ENCODE data around the gene WLS. TPM values are rescaled to one million over a fixed set of nuclear protein-coding genes. Genes with fewer than 3 reads are reported as not detected.
"Not testable (repeated sequence)": the region's sequence is repeated elsewhere in the genome, so short reads cannot be mapped to it uniquely, and the experiment has no call there.

The WLS gene
- total and polyA plus RNA-seq, 4 donors, result 27.3 to 128 (median 71.7) TPM

DNA sequence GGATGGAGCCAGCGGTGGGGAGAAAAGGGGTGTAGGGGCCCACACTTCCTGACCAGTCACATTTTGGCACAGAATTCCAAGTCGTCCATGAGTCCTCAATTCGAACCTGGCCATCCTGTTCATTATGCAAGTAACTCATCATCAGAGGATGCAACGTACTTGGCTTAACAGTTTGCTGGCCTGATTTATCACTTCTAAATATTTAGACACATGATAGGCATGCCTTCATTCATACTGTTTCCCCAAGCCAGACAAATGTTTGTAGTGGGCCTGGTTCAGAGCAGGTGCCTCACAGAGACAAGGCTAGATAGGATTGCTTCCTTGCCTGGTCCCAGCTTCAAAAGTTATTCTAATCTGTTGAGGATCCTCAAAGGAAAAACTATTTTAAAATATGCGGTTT is 66.7 kb downstream of the WLS start:
- DNase-seq (no peak), ATAC-seq (ENCODE audit: insufficient read depth, low FRiP score) (no peak)
- Histone ChIP-seq H3K27me3 (ENCODE audit: control insufficient read depth in 3 of 3, insufficient read depth in 3 of 3, low read length in 2 of 3) (no peaks in the 10 kb centered on the region), H3K4me3 (no peak overlapping the region), H3K9me3 (ENCODE audit: control insufficient read depth in 4 of 4, insufficient read depth in 3 of 4, low read length in 3 of 4) (no peaks in the 10 kb centered on the region), H3K36me3 (ENCODE audit: control insufficient read depth in 4 of 4, insufficient read depth in 4 of 4, low read length in 4 of 4) (peaks cover 0 to 11% (median 6%) of the 10 kb centered on the region in 4 donors), H3K4me1 (ENCODE audit: control insufficient read depth in 5 of 5, insufficient read depth in 5 of 5, low read length in 5 of 5) (peaks cover 0 to 18% (median 0%) of the 10 kb centered on the region in 5 donors), H3K9ac (ENCODE audit: insufficient read depth in 1 of 2, low read length in 2 of 2) (no peak overlapping the region), H3K27ac (ENCODE audit: low read depth in 1 of 2, low read length in 1 of 2) (no peak overlapping the region)
- no peak for TF ChIP-seq CTCF (IDR thresholded peaks at IDR 0.05; ENCODE audit: control extremely low read depth, extremely low read depth)
- 79 to 82% methylated on average over 5 of the region's 5 CpGs for WGBS, 2 donors

GRCh38 chr1:68164918-68165317 is 67.4 kb downstream of the WLS start:
- H3K9ac ChIP-seq (ENCODE audit: insufficient read depth in 1 of 2, low read length in 2 of 2), result no peak overlapping the region
- 90 to 93% methylated on average over 1 of the region's 1 CpG for WGBS, 2 donors
- peaks cover 0 to 11% (median 6%) of the 10 kb centered on the region in 4 donors for H3K36me3 ChIP-seq (ENCODE audit: control insufficient read depth in 4 of 4, insufficient read depth in 4 of 4, low read length in 4 of 4)
- H3K4me3 ChIP-seq, result no peak overlapping the region
- H3K27me3 ChIP-seq (ENCODE audit: control insufficient read depth in 3 of 3, insufficient read depth in 3 of 3, low read length in 2 of 3), result no peaks in the 10 kb centered on the region
- H3K27ac ChIP-seq (ENCODE audit: low read depth in 1 of 2, low read length in 1 of 2), result no peak overlapping the region
- TF ChIP-seq CTCF (IDR thresholded peaks at IDR 0.05; ENCODE audit: control extremely low read depth, extremely low read depth), result no peak
- peaks cover 0 to 18% (median 0%) of the 10 kb centered on the region in 5 donors for H3K4me1 ChIP-seq (ENCODE audit: control insufficient read depth in 5 of 5, insufficient read depth in 5 of 5, low read length in 5 of 5)
- no peaks in the 10 kb centered on the region for H3K9me3 ChIP-seq (ENCODE audit: control insufficient read depth in 4 of 4, insufficient read depth in 3 of 4, low read length in 3 of 4)
- ATAC-seq (ENCODE audit: insufficient read depth, low FRiP score) (no peak), DNase-seq (no peak)

DNA sequence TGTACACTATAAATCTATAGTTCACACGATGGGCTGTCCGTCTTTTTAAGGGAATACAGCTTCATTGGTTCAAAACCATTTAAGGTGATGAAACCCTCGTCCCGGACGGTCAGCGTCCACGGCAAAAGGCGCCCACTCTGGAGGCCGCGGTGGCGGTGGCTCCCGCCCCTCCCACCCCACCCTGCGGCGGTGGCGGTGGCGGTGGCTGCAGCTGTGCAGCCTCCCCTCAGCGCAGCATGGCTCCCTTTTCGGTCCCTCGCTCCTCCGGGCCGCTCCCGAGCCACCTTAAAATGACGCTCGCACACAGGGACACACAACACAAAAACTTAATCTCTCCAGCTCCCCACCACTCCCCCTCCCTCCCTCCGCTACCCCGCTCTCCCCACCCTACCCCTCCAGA is 69.1 kb downstream of the WLS start:
- H3K9me3 ChIP-seq (ENCODE audit: control insufficient read depth in 4 of 4, insufficient read depth in 3 of 4, low read length in 3 of 4), result no peaks in the 10 kb centered on the region
- WGBS, 2 donors, result 97% methylated on average over 26 of the region's 26 CpGs
- no peak overlapping the region for H3K4me3 ChIP-seq
- H3K27me3 ChIP-seq (ENCODE audit: control insufficient read depth in 3 of 3, insufficient read depth in 3 of 3, low read length in 2 of 3), result no peaks in the 10 kb centered on the region
- peaks cover 2 to 17% (median 6%) of the 10 kb centered on the region in 4 donors for H3K36me3 ChIP-seq (ENCODE audit: control insufficient read depth in 4 of 4, insufficient read depth in 4 of 4, low read length in 4 of 4)
- DNase-seq, result no peak
- H3K4me1 ChIP-seq (ENCODE audit: control insufficient read depth in 5 of 5, insufficient read depth in 5 of 5, low read length in 5 of 5), result peaks cover 0 to 9% (median 0%) of the 10 kb centered on the region in 5 donors
- no peak for ATAC-seq (ENCODE audit: insufficient read depth, low FRiP score)
- H3K9ac ChIP-seq (ENCODE audit: insufficient read depth in 1 of 2, low read length in 2 of 2), result no peak overlapping the region
- TF ChIP-seq CTCF (IDR thresholded peaks at IDR 0.05; ENCODE audit: control extremely low read depth, extremely low read depth), result no peak
- H3K27ac ChIP-seq (ENCODE audit: low read depth in 1 of 2, low read length in 1 of 2), result no peak overlapping the region

DNA sequence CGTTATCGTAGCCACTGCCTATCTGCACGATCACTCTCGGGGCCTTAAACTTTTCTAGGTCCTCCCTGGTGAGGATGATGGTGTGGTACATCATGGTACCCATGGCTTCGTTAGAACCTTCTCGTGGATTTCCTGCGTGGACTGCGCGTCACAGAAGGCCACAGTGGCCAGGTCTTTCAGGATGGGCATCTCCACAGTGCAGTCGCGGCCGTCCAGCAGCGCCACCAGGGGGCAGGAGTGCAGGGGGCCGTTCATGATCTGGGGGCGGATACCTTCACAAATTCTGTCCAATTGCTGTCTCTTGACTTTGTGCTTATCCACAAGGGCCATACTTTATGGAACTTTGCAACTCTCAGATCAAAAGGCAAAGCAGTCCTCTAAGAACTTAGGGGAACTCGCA is 69.6 kb downstream of the WLS start:
- Histone ChIP-seq H3K9me3 (ENCODE audit: control insufficient read depth in 4 of 4, insufficient read depth in 3 of 4, low read length in 3 of 4) (no peaks in the 10 kb centered on the region), H3K9ac (ENCODE audit: insufficient read depth in 1 of 2, low read length in 2 of 2) (no peak overlapping the region), H3K27me3 (ENCODE audit: control insufficient read depth in 3 of 3, insufficient read depth in 3 of 3, low read length in 2 of 3) (no peaks in the 10 kb centered on the region), H3K4me1 (ENCODE audit: control insufficient read depth in 5 of 5, insufficient read depth in 5 of 5, low read length in 5 of 5) (peaks cover 0 to 7% (median 0%) of the 10 kb centered on the region in 5 donors), H3K36me3 (ENCODE audit: control insufficient read depth in 4 of 4, insufficient read depth in 4 of 4, low read length in 4 of 4) (peaks cover 3 to 21% (median 9%) of the 10 kb centered on the region in 4 donors), H3K27ac (ENCODE audit: low read depth in 1 of 2, low read length in 1 of 2) (no peak overlapping the region), H3K4me3 (no peak overlapping the region)
- WGBS, 2 donors, result 92 to 95% methylated on average over 16 of the region's 16 CpGs
- TF ChIP-seq CTCF (IDR thresholded peaks at IDR 0.05; ENCODE audit: control extremely low read depth, extremely low read depth), result no peak
- no peak for ATAC-seq (ENCODE audit: insufficient read depth, low FRiP score)
- no peak for DNase-seq

DNA sequence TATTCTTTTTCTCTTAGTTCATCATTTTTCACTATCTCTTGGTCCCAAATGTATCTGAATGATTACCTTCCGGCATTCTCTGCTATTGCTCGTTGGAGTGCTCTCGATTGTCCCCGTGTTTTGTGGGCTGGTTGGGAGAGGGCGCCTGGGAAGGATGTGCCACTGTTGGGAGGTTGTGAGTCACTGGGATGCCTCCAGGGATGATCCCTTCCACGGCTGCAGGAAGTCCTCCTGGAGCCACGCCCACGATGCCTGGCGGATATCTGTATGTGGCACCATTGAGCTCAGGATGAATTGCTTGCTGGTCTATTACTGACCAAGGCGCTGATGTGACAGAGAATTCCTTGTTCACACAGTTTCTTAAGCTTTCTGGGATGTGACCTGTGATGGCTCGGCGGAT is 70.7 kb downstream of the WLS start:
- 93 to 97% methylated on average over 12 of the region's 12 CpGs for WGBS, 2 donors
- not testable (repeated sequence) for H3K9me3 ChIP-seq (ENCODE audit: control insufficient read depth in 4 of 4, insufficient read depth in 3 of 4, low read length in 3 of 4); H3K4me1 ChIP-seq (ENCODE audit: control insufficient read depth in 5 of 5, insufficient read depth in 5 of 5, low read length in 5 of 5); H3K4me3 ChIP-seq; H3K27me3 ChIP-seq (ENCODE audit: control insufficient read depth in 3 of 3, insufficient read depth in 3 of 3, low read length in 2 of 3); H3K27ac ChIP-seq (ENCODE audit: low read depth in 1 of 2, low read length in 1 of 2); DNase-seq; ATAC-seq (ENCODE audit: insufficient read depth, low FRiP score); H3K9ac ChIP-seq (ENCODE audit: insufficient read depth in 1 of 2, low read length in 2 of 2)
- H3K36me3 ChIP-seq (ENCODE audit: control insufficient read depth in 4 of 4, insufficient read depth in 4 of 4, low read length in 4 of 4), result peaks cover 3 to 22% (median 13%) of the 10 kb centered on the region in 4 donors

All from lung (tissue), 12 donors.